ENCODE measurements around the gene HDLBP.

Gene HDLBP

GRCh38 chr2:241358470-241358869 is 43.0 kb upstream of the HDLBP start:
- no peak for TF ChIP-seq TAF1 (IDR thresholded peaks at IDR 0.05; ENCODE audit: borderline replicate concordance, insufficient read depth, low read length)
- no peak for TF ChIP-seq FOXP2 (optimal IDR thresholded peaks at IDR 0.05; ENCODE audit: borderline replicate concordance, extremely low read depth, extremely low read length, insufficient read depth)
- TF ChIP-seq REST (IDR thresholded peaks at IDR 0.05; ENCODE audit: insufficient read depth in 1 of 2, low read depth in 2 of 2, low read length in 2 of 2): no peak
- TF ChIP-seq POLR2AphosphoS5 (IDR thresholded peaks at IDR 0.05; ENCODE audit: low read depth, low read length): no peak
- TF ChIP-seq SIN3A (IDR thresholded peaks at IDR 0.05; ENCODE audit: borderline replicate concordance, insufficient read depth, low read length): no peak

- TF ChIP-seq POLR2AphosphoS5 (IDR thresholded peaks at IDR 0.05; ENCODE audit: low read depth, low read length): no peak
- no peak for TF ChIP-seq SIN3A (IDR thresholded peaks at IDR 0.05; ENCODE audit: borderline replicate concordance, insufficient read depth, low read length)
- TF ChIP-seq FOXP2 (optimal IDR thresholded peaks at IDR 0.05; ENCODE audit: borderline replicate concordance, extremely low read depth, extremely low read length, insufficient read depth): no peak
Measured at GRCh38 chr2:241357531-241357930, 42.1 kb upstream of the HDLBP start.

GRCh38 chr2:241356871-241357260 is 41.4 kb upstream of the HDLBP start:
- TF ChIP-seq POLR2AphosphoS5 (IDR thresholded peaks at IDR 0.05; ENCODE audit: low read depth, low read length): no peak
- TF ChIP-seq TAF1 (IDR thresholded peaks at IDR 0.05; ENCODE audit: borderline replicate concordance, insufficient read depth, low read length): no peak
- no peak for TF ChIP-seq SIN3A (IDR thresholded peaks at IDR 0.05; ENCODE audit: borderline replicate concordance, insufficient read depth, low read length)

GRCh38 chr2:241355983-241356870 is 40.8 kb upstream of the HDLBP start, which contains the start of gene FARP2:
Gene FARP2 (plus strand): TSS chr2:241356285. CDS start chr2:241373108, 16,823 bp downstream.
- peak; percentile 94 for TF ChIP-seq TAF1 (IDR thresholded peaks at IDR 0.05; ENCODE audit: borderline replicate concordance, insufficient read depth, low read length)
- TF ChIP-seq POLR2AphosphoS5 (IDR thresholded peaks at IDR 0.05; ENCODE audit: low read depth, low read length): peak; percentile 67
- TF ChIP-seq FOXP2 (optimal IDR thresholded peaks at IDR 0.05; ENCODE audit: borderline replicate concordance, extremely low read depth, extremely low read length, insufficient read depth): peak; percentile 92
- TF ChIP-seq REST (IDR thresholded peaks at IDR 0.05; ENCODE audit: insufficient read depth in 1 of 2, low read depth in 2 of 2, low read length in 2 of 2): peak; percentile 19 to 45; a peak in 1 of 4 replicates
- peak; percentile 56; the same call in 1 of the 2 replicates for TF ChIP-seq SIN3A (IDR thresholded peaks at IDR 0.05; ENCODE audit: borderline replicate concordance, insufficient read depth, low read length)

GRCh38 chr2:241354668-241355658 is 39.5 kb upstream of the HDLBP start:
- no peak for TF ChIP-seq REST (IDR thresholded peaks at IDR 0.05; ENCODE audit: insufficient read depth in 1 of 2, low read depth in 2 of 2, low read length in 2 of 2)
- TF ChIP-seq TAF1 (IDR thresholded peaks at IDR 0.05; ENCODE audit: borderline replicate concordance, insufficient read depth, low read length): no peak
- TF ChIP-seq SIN3A (IDR thresholded peaks at IDR 0.05; ENCODE audit: borderline replicate concordance, insufficient read depth, low read length): no peak
- TF ChIP-seq FOXP2 (optimal IDR thresholded peaks at IDR 0.05; ENCODE audit: borderline replicate concordance, extremely low read depth, extremely low read length, insufficient read depth): no peak
- no peak for TF ChIP-seq POLR2AphosphoS5 (IDR thresholded peaks at IDR 0.05; ENCODE audit: low read depth, low read length)

All from PFSK-1 (cell line).